Common myeloid progenitor, CD34-positive (primary cell): Measurements from ENCODE around the gene RFC5.

ENCODE experiments used
- CTCF ChIA-PET: fragments of 350-600 bp; sonication (Branson Sonifier 250); formaldehyde crosslinking; loops from one replicate; lab custom pipeline; 2021; ENCODE audit warnings: antibody characterized with exemption; lab: Charles Lee
- POLR2A ChIA-PET: fragments of 350-600 bp; sonication (Branson Sonifier 250); formaldehyde crosslinking; loops from one replicate; lab custom pipeline; 2021; ENCODE audit warnings: antibody characterized with exemption; lab: Charles Lee
- DNase-seq, 3 donors: peaks; one replicate each; pipeline versions ENCODE4 v3.0.0 to v3.0.0-alpha.2; 2013
- H3K27ac ChIP-seq, 2 experiments: 1 replicate in 1 of 2; 2 replicates in 1 of 2; pipeline ENCODE4 v1.7.0; 2013; ENCODE audit warnings: inconsistent platforms in 2 of 2, low read length in 2 of 2, mild to moderate bottlenecking in 2 of 2, low read depth in 1 of 2, moderate library complexity in 1 of 2; ENCODE audit not compliant: severe bottlenecking in 2 of 2, insufficient read depth in 1 of 2, poor library complexity in 1 of 2
- H3K27me3 ChIP-seq, 5 experiments: replicated peaks in 2 of 5; 1 replicate in 3 of 5; 2 replicates in 2 of 5; pipeline versions ENCODE4 v1.6.1 to v1.7.0; 2013; ENCODE audit warnings: low read length in 4 of 5, mild to moderate bottlenecking in 2 of 5, moderate library complexity in 2 of 5, inconsistent platforms in 1 of 5; ENCODE audit not compliant: insufficient read depth in 5 of 5, control insufficient read depth in 4 of 5
- H3K36me3 ChIP-seq, 4 experiments: 1 replicate in 2 of 4; 2 replicates in 2 of 4; pipeline versions ENCODE4 v1.6.1 to v1.7.0; 2013; ENCODE audit warnings: low read length in 3 of 4, control low read depth in 1 of 4, mild to moderate bottlenecking in 1 of 4; ENCODE audit not compliant: control insufficient read depth in 4 of 4, insufficient read depth in 4 of 4
- H3K4me1 ChIP-seq, 4 experiments: 1 replicate in 3 of 4; 2 replicates in 1 of 4; pipeline versions ENCODE4 v1.6.1 to v1.7.1; 2013; ENCODE audit warnings: low read length in 3 of 4, mild to moderate bottlenecking in 3 of 4, control low read depth in 1 of 4, inconsistent platforms in 1 of 4, moderate library complexity in 1 of 4; ENCODE audit not compliant: control insufficient read depth in 4 of 4, insufficient read depth in 4 of 4; ENCODE audit errors: control extremely low read depth in 1 of 4
- H3K4me3 ChIP-seq, 7 experiments: 1 replicate in 4 of 7; 2 replicates in 3 of 7; pipeline versions ENCODE4 v1.5.1 to v1.7.0; 2013; ENCODE audit warnings: mild to moderate bottlenecking in 7 of 7, low read length in 6 of 7, moderate library complexity in 6 of 7, inconsistent platforms in 2 of 7, low read depth in 2 of 7, control low read depth in 1 of 7; ENCODE audit not compliant: insufficient read depth in 4 of 7, control insufficient read depth in 1 of 7; ENCODE audit errors: extremely low read depth in 1 of 7
- H3K9me3 ChIP-seq, 5 experiments: 1 replicate in 4 of 5; 2 replicates in 1 of 5; pipeline versions ENCODE4 v1.6.1 to v1.7.1; 2013; ENCODE audit warnings: low read length in 4 of 5, mild to moderate bottlenecking in 2 of 5, inconsistent platforms in 1 of 5, low read depth in 1 of 5, moderate library complexity in 1 of 5; ENCODE audit not compliant: control insufficient read depth in 4 of 5, insufficient read depth in 2 of 5; ENCODE audit errors: control extremely low read depth in 1 of 5
- WGBS: methylation state at CpG from one replicate; pipeline ENCODE4 v1.1.5; 2013; ENCODE audit not compliant: insufficient coverage; 5-methylcytosine and 5-hydroxymethylcytosine counted together

Gene RFC5

GRCh38 chr12:118046430-118046829 lies 29.9 kb downstream of the RFC5 start:
- H3K36me3 ChIP-seq: peaks cover 4 to 30% (median 21%) of the 10 kb centered on the region in 4 experiments
- no peaks in the 10 kb centered on the region for H3K4me1 ChIP-seq
- WGBS: 100% methylated on average over 3 of the region's 4 CpGs
- H3K27ac ChIP-seq: no peak overlapping the region
- no peaks in the 10 kb centered on the region for H3K27me3 ChIP-seq
- ChIA-PET POLR2A (no interaction called here), CTCF (no interaction called here)
- no peak overlapping the region for H3K4me3 ChIP-seq
- DNase-seq: no peak
- H3K9me3 ChIP-seq: no peaks in the 10 kb centered on the region

- POLR2A ChIA-PET: no interaction called here
- CTCF ChIA-PET: no interaction called here
- DNase-seq: peak in 1 of 3 donors; percentile 12
Observed at GRCh38 chr12:118050972-118051910, 34.7 kb downstream of the RFC5 start.

GRCh38 chr12:118052324-118053070 lies 36.0 kb downstream of the RFC5 start:
- Histone ChIP-seq H3K27ac (no peak overlapping the region), H3K4me3 (no peak overlapping the region), H3K9me3 (no peaks in the 10 kb centered on the region), H3K36me3 (peaks cover 0 to 16% (median 12%) of the 10 kb centered on the region in 4 experiments), H3K4me1 (peaks cover 0 to 2% (median 0%) of the 10 kb centered on the region in 4 experiments), H3K27me3 (no peaks in the 10 kb centered on the region)
- WGBS: 95% methylated on average over 9 of the region's 14 CpGs
- ChIA-PET CTCF (interaction anchor here (1.2 kb wide), 1 partner anchor 14 kb away, joined by 3 read pairs; no protein-coding TSS in a partner anchor), POLR2A (no interaction called here)
- no peak for DNase-seq

More at GRCh38 chr12:118050972-118051910, 34.7 kb downstream of the RFC5 start:
- Histone ChIP-seq H3K9me3 (no peaks in the 10 kb centered on the region), H3K27ac (no peak overlapping the region), H3K36me3 (peaks cover 0 to 19% (median 12%) of the 10 kb centered on the region in 4 experiments), H3K27me3 (no peaks in the 10 kb centered on the region), H3K4me1 (peaks cover 0 to 2% (median 0%) of the 10 kb centered on the region in 4 experiments), H3K4me3 (no peak overlapping the region)
- WGBS: 98% methylated on average over 4 of the region's 12 CpGs

GRCh38 chr12:118053071-118053985 lies 36.8 kb downstream of the RFC5 start:
- DNase-seq: no peak
- H3K4me3 ChIP-seq: no peak overlapping the region
- no peaks in the 10 kb centered on the region for H3K9me3 ChIP-seq
- CTCF ChIA-PET: interaction anchor here (1.2 to 1.6 kb wide), 2 partner anchors 13 to 854 kb away, joined by 3 read pairs; no protein-coding TSS in a partner anchor
- H3K36me3 ChIP-seq: peaks cover 0 to 16% (median 10%) of the 10 kb centered on the region in 4 experiments
- peaks cover 0 to 2% (median 0%) of the 10 kb centered on the region in 4 experiments for H3K4me1 ChIP-seq
- POLR2A ChIA-PET: no interaction called here
- 100% methylated on average over 2 of the region's 10 CpGs for WGBS
- H3K27me3 ChIP-seq: no peaks in the 10 kb centered on the region
- no peak overlapping the region for H3K27ac ChIP-seq

GRCh38 chr12:118055144-118055557 lies 38.6 kb downstream of the RFC5 start:
- WGBS: 78% methylated on average over 1 of the region's 2 CpGs
- no peak overlapping the region for H3K4me3 ChIP-seq
- no peaks in the 10 kb centered on the region for H3K9me3 ChIP-seq
- DNase-seq: peak; percentile 85 to 90 (median 89)
- ChIA-PET CTCF (interaction anchor here (0.7 to 3.1 kb wide), 5 partner anchors 10 to 177 kb away, joined by 3 to 24 read pairs (median 3); no protein-coding TSS in a partner anchor), POLR2A (no interaction called here)
- no peak overlapping the region for H3K27ac ChIP-seq
- peaks cover 0 to 16% (median 8%) of the 10 kb centered on the region in 4 experiments for H3K36me3 ChIP-seq
- H3K4me1 ChIP-seq: peaks cover 0 to 11% (median 7%) of the 10 kb centered on the region in 4 experiments
- H3K27me3 ChIP-seq: no peaks in the 10 kb centered on the region
